ENCODE data around the gene ARPC2.

GRCh38 chr2:218255446-218255845 is 38.5 kb downstream of the ARPC2 start:
- TF ChIP-seq CTCF (IDR thresholded peaks at IDR 0.05) (no peak), EP300 (IDR thresholded peaks at IDR 0.05) (no peak), POLR2AphosphoS5 (IDR thresholded peaks at IDR 0.05) (no peak), POLR2A (IDR thresholded peaks at IDR 0.05) (no peak)

All from gastroesophageal sphincter (tissue), 3 donors.